ENCODE data around the gene NTM. TPM values are rescaled to one million over a fixed set of nuclear protein-coding genes. Genes with fewer than 3 reads are reported as not detected.

NTM gene
- total and polyA plus RNA-seq, 2 donors (not counting 1 experiment from before 2014, with no cell fraction given): 12.3 to 28.6 TPM

- Histone ChIP-seq H2AFZ (ENCODE audit: low read length) (no peak overlapping the region), H3K27ac (ENCODE audit: insufficient read depth, low read length) (peak overlapping the region; percentile 20), H3K9ac (ENCODE audit: insufficient read depth, low read length) (no peak overlapping the region), H3K79me2 (ENCODE audit: control insufficient read depth, insufficient read depth, low read length) (no peaks in the 10 kb centered on the region), H3K27me3 (ENCODE audit: control insufficient read depth, insufficient read depth, low read length) (no peaks in the 10 kb centered on the region), H3K36me3 (ENCODE audit: control insufficient read depth, insufficient read depth, low read length) (no peaks in the 10 kb centered on the region), H3K4me2 (ENCODE audit: extremely low read depth, insufficient read depth, low read length) (no peak overlapping the region), H3K4me3 (replicated peaks in 1 of 4; ENCODE audit: control extremely low read depth in 1 of 4, insufficient read depth in 1 of 4, low read depth in 3 of 4, low read length in 4 of 4) (no peak overlapping the region), H3K4me1 (ENCODE audit: control insufficient read depth, extremely low read depth, insufficient read depth, low read length) (peaks cover 19% of the 10 kb centered on the region), H3K9me3 (ENCODE audit: control insufficient read depth, insufficient read depth, low read depth, low read length) (no peaks in the 10 kb centered on the region), H4K20me1 (ENCODE audit: control insufficient read depth, extremely low read depth, insufficient read depth, low read length) (no peaks in the 10 kb centered on the region)
- no peak for DNase-seq (ENCODE audit: low read depth in 2 of 2)
- TF ChIP-seq CTCF (conservative IDR thresholded peaks at IDR 0.05 in 1 of 2, IDR thresholded peaks at IDR 0.05 in 1 of 2; ENCODE audit: low read depth in 1 of 2, low read length in 2 of 2): no peak
- no peak for TF ChIP-seq EZH2 (IDR thresholded peaks at IDR 0.05; ENCODE audit: low read length, missing control alignments)
Measured at GRCh38 chr11:131746201-131746600, 375.8 kb downstream of the NTM start.

GRCh38 chr11:131748151-131749050, 378.0 kb downstream of the NTM start:
- H3K36me3 ChIP-seq (ENCODE audit: control insufficient read depth, insufficient read depth, low read length): no peaks in the 10 kb centered on the region
- H4K20me1 ChIP-seq (ENCODE audit: control insufficient read depth, extremely low read depth, insufficient read depth, low read length): no peaks in the 10 kb centered on the region
- H3K4me2 ChIP-seq (ENCODE audit: extremely low read depth, insufficient read depth, low read length): peak overlapping the region; percentile 17
- no peak overlapping the region for H3K4me3 ChIP-seq (replicated peaks in 1 of 4; ENCODE audit: control extremely low read depth in 1 of 4, insufficient read depth in 1 of 4, low read depth in 3 of 4, low read length in 4 of 4)
- no peaks in the 10 kb centered on the region for H3K9me3 ChIP-seq (ENCODE audit: control insufficient read depth, insufficient read depth, low read depth, low read length)
- DNase-seq (ENCODE audit: low read depth in 2 of 2): peak; percentile 68 to 77
- TF ChIP-seq CTCF (conservative IDR thresholded peaks at IDR 0.05 in 1 of 2, IDR thresholded peaks at IDR 0.05 in 1 of 2; ENCODE audit: low read depth in 1 of 2, low read length in 2 of 2) (peak; percentile 83 to 91), EZH2 (IDR thresholded peaks at IDR 0.05; ENCODE audit: low read length, missing control alignments) (no peak)
- no peak overlapping the region for H2AFZ ChIP-seq (ENCODE audit: low read length)
- peak overlapping the region; percentile 80 for H3K27ac ChIP-seq (ENCODE audit: insufficient read depth, low read length)
- no peak overlapping the region for H3K9ac ChIP-seq (ENCODE audit: insufficient read depth, low read length)
- H3K79me2 ChIP-seq (ENCODE audit: control insufficient read depth, insufficient read depth, low read length): no peaks in the 10 kb centered on the region
- no peaks in the 10 kb centered on the region for H3K27me3 ChIP-seq (ENCODE audit: control insufficient read depth, insufficient read depth, low read length)
- peaks cover 19% of the 10 kb centered on the region for H3K4me1 ChIP-seq (ENCODE audit: control insufficient read depth, extremely low read depth, insufficient read depth, low read length)

GRCh38 chr11:131749101-131749500, 378.7 kb downstream of the NTM start:
- H3K4me1 ChIP-seq (ENCODE audit: control insufficient read depth, extremely low read depth, insufficient read depth, low read length): peaks cover 19% of the 10 kb centered on the region
- H3K9me3 ChIP-seq (ENCODE audit: control insufficient read depth, insufficient read depth, low read depth, low read length): no peaks in the 10 kb centered on the region
- peak overlapping the region; percentile 80 for H3K27ac ChIP-seq (ENCODE audit: insufficient read depth, low read length)
- no peaks in the 10 kb centered on the region for H3K27me3 ChIP-seq (ENCODE audit: control insufficient read depth, insufficient read depth, low read length)
- no peak overlapping the region for H3K9ac ChIP-seq (ENCODE audit: insufficient read depth, low read length)
- H4K20me1 ChIP-seq (ENCODE audit: control insufficient read depth, extremely low read depth, insufficient read depth, low read length): no peaks in the 10 kb centered on the region
- H3K36me3 ChIP-seq (ENCODE audit: control insufficient read depth, insufficient read depth, low read length): no peaks in the 10 kb centered on the region
- H2AFZ ChIP-seq (ENCODE audit: low read length): no peak overlapping the region
- no peaks in the 10 kb centered on the region for H3K79me2 ChIP-seq (ENCODE audit: control insufficient read depth, insufficient read depth, low read length)
- no peak for TF ChIP-seq CTCF (conservative IDR thresholded peaks at IDR 0.05 in 1 of 2, IDR thresholded peaks at IDR 0.05 in 1 of 2; ENCODE audit: low read depth in 1 of 2, low read length in 2 of 2)
- no peak for TF ChIP-seq EZH2 (IDR thresholded peaks at IDR 0.05; ENCODE audit: low read length, missing control alignments)
- H3K4me2 ChIP-seq (ENCODE audit: extremely low read depth, insufficient read depth, low read length): peak overlapping the region; percentile 17
- DNase-seq (ENCODE audit: low read depth in 2 of 2): peak; percentile 74 to 98
- H3K4me3 ChIP-seq (replicated peaks in 1 of 4; ENCODE audit: control extremely low read depth in 1 of 4, insufficient read depth in 1 of 4, low read depth in 3 of 4, low read length in 4 of 4): no peak overlapping the region
